Liver (tissue), 9 donors: ENCODE measurements around the gene AIPL1. TPM values are rescaled to one million over a fixed set of nuclear protein-coding genes. Genes with fewer than 3 reads are reported as not detected.

Experiments
- DNase-seq: peaks from one replicate; pipeline ENCODE4 v3.0.0-alpha.2; 2017; ENCODE audit warnings: low spot score
- H3K27ac ChIP-seq, 2 donors: one replicate each; pipeline ENCODE4 v1.7.0; 2013; ENCODE audit warnings: inconsistent platforms in 2 of 2, low read length in 2 of 2, control low read depth in 1 of 2, low read depth in 1 of 2, mild to moderate bottlenecking in 1 of 2
- H3K27me3 ChIP-seq, 4 donors: one replicate each; pipeline versions ENCODE4 v1.6.1 to v1.7.0; 2013; ENCODE audit warnings: low read length in 3 of 4, inconsistent platforms in 1 of 4, mild to moderate bottlenecking in 1 of 4, moderate library complexity in 1 of 4; ENCODE audit not compliant: control insufficient read depth in 4 of 4, insufficient read depth in 4 of 4
- H3K36me3 ChIP-seq, 4 donors: one replicate each; pipeline versions ENCODE4 v1.6.1 to v1.7.0; 2013; ENCODE audit warnings: low read length in 3 of 4, mild to moderate bottlenecking in 3 of 4, low read depth in 1 of 4, moderate library complexity in 1 of 4; ENCODE audit not compliant: control insufficient read depth in 4 of 4, insufficient read depth in 3 of 4
- H3K4me1 ChIP-seq, 4 donors: one replicate each; pipeline versions ENCODE4 v1.6.1 to v1.7.0; 2013; ENCODE audit warnings: low read length in 3 of 4, mild to moderate bottlenecking in 3 of 4, moderate library complexity in 1 of 4; ENCODE audit not compliant: control insufficient read depth in 4 of 4, insufficient read depth in 4 of 4
- H3K4me3 ChIP-seq, 3 donors: one replicate each; pipeline versions ENCODE4 v1.6.1 to v1.7.0; 2013; ENCODE audit warnings: low read length in 3 of 3, control low read depth in 1 of 3, low read depth in 1 of 3, mild to moderate bottlenecking in 1 of 3
- H3K9ac ChIP-seq, 2 donors: one replicate each; pipeline ENCODE4 v1.7.0; 2013; ENCODE audit warnings: low read length in 2 of 2, mild to moderate bottlenecking in 2 of 2, moderate library complexity in 2 of 2, control low read depth in 1 of 2, low read depth in 1 of 2
- H3K9me3 ChIP-seq, 4 donors: one replicate each; pipeline versions ENCODE4 v1.6.1 to v1.7.0; 2013; ENCODE audit warnings: low read length in 3 of 4; ENCODE audit not compliant: control insufficient read depth in 4 of 4
- FOXA2 ChIP-seq: IDR thresholded peaks from 2 replicates; pipeline ENCODE4 v1.6.1; 2016; ENCODE audit warnings: antibody characterized with exemption
- HNF4A ChIP-seq, 2 donors: conservative IDR thresholded peaks; 2 replicates each; pipeline ENCODE4 v1.6.1; 2016; ENCODE audit warnings: antibody characterized with exemption in 2 of 2, mild to moderate bottlenecking in 2 of 2
- HNF4G ChIP-seq: IDR thresholded peaks from 2 replicates; pipeline ENCODE4 v1.6.1; 2016; ENCODE audit warnings: antibody characterized with exemption
- JUND ChIP-seq, 2 donors: IDR thresholded peaks; 2 replicates each; pipeline ENCODE4 v1.6.1; 2016; ENCODE audit warnings: antibody characterized with exemption in 2 of 2
- RXRA ChIP-seq, 2 donors: IDR thresholded peaks; 2 replicates each; pipeline ENCODE4 v1.6.1; 2017 to 2018; ENCODE audit warnings: antibody characterized with exemption in 2 of 2, mild to moderate bottlenecking in 1 of 2
- TAF1 ChIP-seq: conservative IDR thresholded peaks from 2 replicates; pipeline ENCODE4 v1.6.1; 2016; ENCODE audit warnings: antibody characterized with exemption, mild to moderate bottlenecking
- WGBS: extraction: QIAGEN DNeasy Blood & Tissue Kit; methylation state at CpG from one replicate; pipeline ENCODE4 v1.1.7; 2013; 5-methylcytosine and 5-hydroxymethylcytosine counted together
- polyA plus RNA-seq, 2 donors: library from polyadenylated mRNA; stranded (reverse) in 1 of 2; unstranded in 1 of 2; fragments of 200-250 nt in 1 of 2; fragments of >200 nt in 1 of 2; fragmentation: Nextera tagmentation in 1 of 2; extraction: Ambion mirVana in 1 of 2; gene quantifications; one replicate each; pipeline versions ENCODE4 v1.2.1 to v1.2.3, GENCODE V29; 2013 to 2015
- total RNA-seq, 2 donors: library from RNA; depleted of rRNA; stranded (reverse); fragments of >200 nt; gene quantifications; one replicate each; pipeline ENCODE4 v1.2.3, GENCODE V29; 2014
- TF ChIP-seq, protein P1 (sequence below): fragments of 150-350 bp; IDR thresholded peaks from 2 replicates; pipeline ENCODE4 v1.5.1; 2017; ENCODE audit warnings: improper control_type of control experiment, low read depth, low read length; ENCODE audit not compliant: missing input control
- TF ChIP-seq, protein P2 (sequence below): IDR thresholded peaks from 2 replicates; pipeline ENCODE4 v1.6.1; 2016; ENCODE audit warnings: antibody characterized with exemption, mild to moderate bottlenecking
- TF ChIP-seq, protein P3 (sequence below): IDR thresholded peaks from 2 replicates; pipeline ENCODE4 v1.6.1; 2016; ENCODE audit warnings: antibody characterized with exemption
- TF ChIP-seq, protein P4 (sequence below): IDR thresholded peaks from 2 replicates; pipeline ENCODE4 v1.6.1; 2016; ENCODE audit warnings: antibody characterized with exemption
- donor health status: healthy.
- donor health status: healthy.
- donor health status: healthy.
- donor health status: healthy.
- donor health status: healthy.

The AIPL1 gene
- total and polyA plus RNA-seq, 4 donors: not detected

DNA sequence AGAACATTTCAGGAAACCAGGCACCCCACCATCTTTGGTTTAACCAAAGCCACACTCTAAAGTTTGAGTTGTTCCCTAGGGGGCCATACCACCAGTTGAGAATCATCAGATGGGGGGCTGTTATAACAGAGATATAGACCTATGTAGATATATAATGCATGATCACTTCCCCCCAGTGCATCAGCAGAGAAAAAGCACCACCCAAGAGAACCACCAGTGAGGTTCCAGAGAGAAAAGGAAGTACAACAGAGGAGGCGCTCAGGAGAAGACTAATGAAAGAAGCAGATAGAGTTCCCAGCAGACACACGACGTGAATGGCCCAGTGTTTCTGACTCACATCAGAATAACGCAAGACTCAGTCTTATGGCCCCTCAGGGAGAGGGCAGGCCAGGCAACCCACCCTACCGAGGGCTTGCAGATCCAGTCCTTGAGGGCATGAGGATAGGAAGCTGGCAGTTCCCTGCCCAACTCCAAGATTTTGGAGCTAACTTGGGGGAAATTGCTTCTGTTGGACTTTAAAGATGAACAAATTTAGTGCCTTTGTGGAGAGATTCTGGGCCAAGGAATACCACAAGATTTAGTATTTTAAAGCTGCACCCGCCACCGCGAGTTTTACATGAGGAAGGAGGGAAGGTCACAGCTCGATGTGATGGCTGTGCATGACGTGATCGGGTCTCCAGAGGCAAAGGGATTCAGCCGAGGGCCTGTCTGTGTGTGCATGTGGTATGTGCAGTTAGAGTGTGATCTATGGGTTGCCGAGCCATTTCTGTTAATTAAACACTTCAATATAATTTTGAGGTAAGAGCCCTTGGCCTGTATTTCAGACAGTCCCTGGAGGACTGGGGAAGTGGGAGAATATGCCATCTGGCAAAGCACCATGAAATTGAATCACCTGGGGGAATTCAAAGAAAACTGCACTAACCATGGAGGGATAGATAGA, 53.1 kb downstream of the AIPL1 start:
- Histone ChIP-seq H3K9ac (no peak overlapping the region), H3K4me1 (no peaks in the 10 kb centered on the region), H3K4me3 (no peak overlapping the region), H3K27ac (no peak overlapping the region), H3K9me3 (peaks cover 0 to 5% (median 4%) of the 10 kb centered on the region in 4 donors), H3K27me3 (peaks cover 0 to 7% (median 2%) of the 10 kb centered on the region in 4 donors), H3K36me3 (no peaks in the 10 kb centered on the region)
- TF ChIP-seq HNF4A (conservative IDR thresholded peaks at IDR 0.05) (no peak), FOXA2 (no peak), RXRA (IDR thresholded peaks at IDR 0.05) (no peak), HNF4G (no peak)
- TF ChIP-seq, protein P1, sequence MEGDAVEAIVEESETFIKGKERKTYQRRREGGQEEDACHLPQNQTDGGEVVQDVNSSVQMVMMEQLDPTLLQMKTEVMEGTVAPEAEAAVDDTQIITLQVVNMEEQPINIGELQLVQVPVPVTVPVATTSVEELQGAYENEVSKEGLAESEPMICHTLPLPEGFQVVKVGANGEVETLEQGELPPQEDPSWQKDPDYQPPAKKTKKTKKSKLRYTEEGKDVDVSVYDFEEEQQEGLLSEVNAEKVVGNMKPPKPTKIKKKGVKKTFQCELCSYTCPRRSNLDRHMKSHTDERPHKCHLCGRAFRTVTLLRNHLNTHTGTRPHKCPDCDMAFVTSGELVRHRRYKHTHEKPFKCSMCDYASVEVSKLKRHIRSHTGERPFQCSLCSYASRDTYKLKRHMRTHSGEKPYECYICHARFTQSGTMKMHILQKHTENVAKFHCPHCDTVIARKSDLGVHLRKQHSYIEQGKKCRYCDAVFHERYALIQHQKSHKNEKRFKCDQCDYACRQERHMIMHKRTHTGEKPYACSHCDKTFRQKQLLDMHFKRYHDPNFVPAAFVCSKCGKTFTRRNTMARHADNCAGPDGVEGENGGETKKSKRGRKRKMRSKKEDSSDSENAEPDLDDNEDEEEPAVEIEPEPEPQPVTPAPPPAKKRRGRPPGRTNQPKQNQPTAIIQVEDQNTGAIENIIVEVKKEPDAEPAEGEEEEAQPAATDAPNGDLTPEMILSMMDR: no peak
- TF ChIP-seq, protein P2, sequence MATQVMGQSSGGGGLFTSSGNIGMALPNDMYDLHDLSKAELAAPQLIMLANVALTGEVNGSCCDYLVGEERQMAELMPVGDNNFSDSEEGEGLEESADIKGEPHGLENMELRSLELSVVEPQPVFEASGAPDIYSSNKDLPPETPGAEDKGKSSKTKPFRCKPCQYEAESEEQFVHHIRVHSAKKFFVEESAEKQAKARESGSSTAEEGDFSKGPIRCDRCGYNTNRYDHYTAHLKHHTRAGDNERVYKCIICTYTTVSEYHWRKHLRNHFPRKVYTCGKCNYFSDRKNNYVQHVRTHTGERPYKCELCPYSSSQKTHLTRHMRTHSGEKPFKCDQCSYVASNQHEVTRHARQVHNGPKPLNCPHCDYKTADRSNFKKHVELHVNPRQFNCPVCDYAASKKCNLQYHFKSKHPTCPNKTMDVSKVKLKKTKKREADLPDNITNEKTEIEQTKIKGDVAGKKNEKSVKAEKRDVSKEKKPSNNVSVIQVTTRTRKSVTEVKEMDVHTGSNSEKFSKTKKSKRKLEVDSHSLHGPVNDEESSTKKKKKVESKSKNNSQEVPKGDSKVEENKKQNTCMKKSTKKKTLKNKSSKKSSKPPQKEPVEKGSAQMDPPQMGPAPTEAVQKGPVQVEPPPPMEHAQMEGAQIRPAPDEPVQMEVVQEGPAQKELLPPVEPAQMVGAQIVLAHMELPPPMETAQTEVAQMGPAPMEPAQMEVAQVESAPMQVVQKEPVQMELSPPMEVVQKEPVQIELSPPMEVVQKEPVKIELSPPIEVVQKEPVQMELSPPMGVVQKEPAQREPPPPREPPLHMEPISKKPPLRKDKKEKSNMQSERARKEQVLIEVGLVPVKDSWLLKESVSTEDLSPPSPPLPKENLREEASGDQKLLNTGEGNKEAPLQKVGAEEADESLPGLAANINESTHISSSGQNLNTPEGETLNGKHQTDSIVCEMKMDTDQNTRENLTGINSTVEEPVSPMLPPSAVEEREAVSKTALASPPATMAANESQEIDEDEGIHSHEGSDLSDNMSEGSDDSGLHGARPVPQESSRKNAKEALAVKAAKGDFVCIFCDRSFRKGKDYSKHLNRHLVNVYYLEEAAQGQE: no peak
- TF ChIP-seq, protein P3, sequence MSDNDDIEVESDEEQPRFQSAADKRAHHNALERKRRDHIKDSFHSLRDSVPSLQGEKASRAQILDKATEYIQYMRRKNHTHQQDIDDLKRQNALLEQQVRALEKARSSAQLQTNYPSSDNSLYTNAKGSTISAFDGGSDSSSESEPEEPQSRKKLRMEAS: no peak
- WGBS: 89% methylated on average over 13 of the region's 13 CpGs
- no peak for DNase-seq

DNA sequence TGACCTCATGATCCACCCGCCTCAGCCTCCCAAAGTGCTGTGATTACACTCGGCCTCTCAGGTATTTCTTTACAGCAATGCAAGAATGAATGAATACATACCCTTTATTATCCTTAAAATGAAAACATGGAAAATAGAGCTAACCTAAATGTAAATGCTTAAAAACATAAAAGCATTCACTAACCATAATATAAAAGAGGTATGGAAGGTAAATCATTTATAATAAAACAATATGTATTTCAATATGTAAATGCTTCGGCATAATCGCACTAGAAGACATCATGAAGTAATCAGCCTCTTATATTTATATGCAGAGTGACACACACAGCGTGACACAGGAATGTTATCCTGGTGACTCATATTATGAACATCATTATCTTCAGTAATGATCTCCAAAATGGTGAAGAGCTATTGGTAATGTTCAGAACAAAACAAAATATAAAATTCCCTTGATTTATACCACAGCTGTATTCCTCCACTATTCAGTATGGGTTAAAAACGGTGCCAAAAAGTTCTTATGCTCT, 53.9 kb downstream of the AIPL1 start:
- TF ChIP-seq HNF4A (conservative IDR thresholded peaks at IDR 0.05) (no peak), HNF4G (no peak)
- H3K4me3 ChIP-seq: no peak overlapping the region
- no peaks in the 10 kb centered on the region for H3K4me1 ChIP-seq
- H3K36me3 ChIP-seq: no peaks in the 10 kb centered on the region
- H3K9me3 ChIP-seq: peaks cover 0 to 5% (median 4%) of the 10 kb centered on the region in 4 donors
- no peak for DNase-seq
- no peak overlapping the region for H3K27ac ChIP-seq
- H3K27me3 ChIP-seq: peaks cover 0 to 8% (median 2%) of the 10 kb centered on the region in 4 donors
- H3K9ac ChIP-seq: no peak overlapping the region
- WGBS: 88% methylated on average over 6 of the region's 6 CpGs

DNA sequence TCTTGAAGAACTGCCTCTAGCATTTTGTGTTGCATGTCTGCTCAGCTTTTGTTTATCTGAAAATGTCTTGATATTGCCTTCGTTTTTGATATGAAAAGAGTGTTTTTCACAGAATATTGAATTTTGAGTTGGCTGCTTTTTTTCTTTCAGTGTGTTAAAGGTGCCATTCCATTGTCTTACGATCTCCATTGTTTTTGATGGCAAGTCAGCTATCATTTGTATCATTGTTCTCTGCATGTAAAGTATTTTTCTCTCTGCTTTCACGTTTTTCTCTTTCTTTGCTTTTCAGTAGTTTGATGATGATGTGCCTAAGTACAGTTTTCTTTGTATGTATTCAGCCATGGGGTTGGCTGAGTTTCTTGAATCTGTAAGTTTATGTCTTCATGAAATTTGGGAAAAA, 57.0 kb downstream of the AIPL1 start:
- H3K27ac ChIP-seq: no peak overlapping the region
- no peaks in the 10 kb centered on the region for H3K36me3 ChIP-seq
- H3K9ac ChIP-seq: no peak overlapping the region
- DNase-seq: no peak
- H3K27me3 ChIP-seq: peaks cover 0 to 8% (median 4%) of the 10 kb centered on the region in 4 donors
- WGBS: 56% methylated on average over 3 of the region's 3 CpGs
- H3K4me1 ChIP-seq: no peaks in the 10 kb centered on the region
- H3K9me3 ChIP-seq: peaks cover 0 to 5% (median 4%) of the 10 kb centered on the region in 4 donors
- H3K4me3 ChIP-seq: no peak overlapping the region
- TF ChIP-seq HNF4G (no peak), HNF4A (conservative IDR thresholded peaks at IDR 0.05) (no peak), FOXA2 (no peak), RXRA (IDR thresholded peaks at IDR 0.05) (no peak), TAF1 (no peak), JUND (IDR thresholded peaks at IDR 0.05) (no peak)
- TF ChIP-seq, protein P3: no peak
- TF ChIP-seq, protein P4, sequence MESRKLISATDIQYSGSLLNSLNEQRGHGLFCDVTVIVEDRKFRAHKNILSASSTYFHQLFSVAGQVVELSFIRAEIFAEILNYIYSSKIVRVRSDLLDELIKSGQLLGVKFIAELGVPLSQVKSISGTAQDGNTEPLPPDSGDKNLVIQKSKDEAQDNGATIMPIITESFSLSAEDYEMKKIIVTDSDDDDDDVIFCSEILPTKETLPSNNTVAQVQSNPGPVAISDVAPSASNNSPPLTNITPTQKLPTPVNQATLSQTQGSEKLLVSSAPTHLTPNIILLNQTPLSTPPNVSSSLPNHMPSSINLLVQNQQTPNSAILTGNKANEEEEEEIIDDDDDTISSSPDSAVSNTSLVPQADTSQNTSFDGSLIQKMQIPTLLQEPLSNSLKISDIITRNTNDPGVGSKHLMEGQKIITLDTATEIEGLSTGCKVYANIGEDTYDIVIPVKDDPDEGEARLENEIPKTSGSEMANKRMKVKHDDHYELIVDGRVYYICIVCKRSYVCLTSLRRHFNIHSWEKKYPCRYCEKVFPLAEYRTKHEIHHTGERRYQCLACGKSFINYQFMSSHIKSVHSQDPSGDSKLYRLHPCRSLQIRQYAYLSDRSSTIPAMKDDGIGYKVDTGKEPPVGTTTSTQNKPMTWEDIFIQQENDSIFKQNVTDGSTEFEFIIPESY: no peak
- TF ChIP-seq, protein P2: no peak
